GM10266 (cell line): ENCODE measurements around the gene KCNQ4.

ENCODE experiments used
- DNase-seq: peaks from one replicate; pipeline ENCODE4 v3.0.0; 2012; ENCODE audit errors: extremely low spot score
- TF ChIP-seq, protein P1 (sequence below): IDR thresholded peaks from 2 replicates; pipeline ENCODE4 v1.5.1; 2012; ENCODE audit warnings: mild to moderate bottlenecking, low read depth; ENCODE audit not compliant: control insufficient read depth, insufficient read depth; ENCODE audit errors: missing control alignments

Gene KCNQ4

DNA sequence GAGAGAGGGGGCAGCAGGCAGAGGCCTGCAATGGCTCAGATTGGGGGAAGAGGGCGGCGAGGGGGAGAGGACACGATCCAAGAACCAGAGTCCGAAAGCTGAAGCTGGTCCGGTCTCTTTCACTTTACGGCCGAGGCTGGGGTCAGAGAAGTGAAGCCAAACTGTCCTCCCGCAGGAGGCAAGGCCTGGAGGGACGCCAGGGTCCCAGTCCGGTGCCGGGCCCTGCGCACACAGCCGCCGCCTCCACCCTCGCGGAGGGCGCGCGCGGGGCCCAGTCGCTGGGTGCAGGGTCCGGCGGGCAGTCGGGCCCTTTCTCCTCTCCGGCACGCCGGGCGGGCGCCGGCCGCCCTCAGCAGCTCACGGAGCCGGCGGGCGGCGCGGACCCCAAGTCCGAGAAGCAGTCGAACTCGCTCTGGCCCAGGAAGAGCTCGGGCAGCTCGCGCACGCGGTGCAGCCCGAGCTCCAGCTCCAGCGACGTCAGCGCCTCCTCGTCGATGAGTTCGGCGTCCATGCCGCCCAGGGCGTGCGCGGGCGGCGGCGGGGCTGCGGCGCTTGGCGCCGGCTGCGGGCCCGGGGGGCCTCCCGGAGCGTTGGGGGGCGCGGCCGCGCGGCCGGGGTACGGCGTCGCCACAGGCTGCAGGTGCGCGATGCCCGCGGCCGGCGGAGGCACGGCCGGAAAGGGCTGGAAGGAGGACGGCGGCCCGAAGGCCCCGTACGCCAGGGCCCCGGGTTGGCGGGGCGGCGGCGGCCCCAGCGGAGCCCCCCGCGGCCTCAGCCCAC is 77.8 kb downstream of the KCNQ4 start:
- no peak for DNase-seq
- TF ChIP-seq, protein P1, sequence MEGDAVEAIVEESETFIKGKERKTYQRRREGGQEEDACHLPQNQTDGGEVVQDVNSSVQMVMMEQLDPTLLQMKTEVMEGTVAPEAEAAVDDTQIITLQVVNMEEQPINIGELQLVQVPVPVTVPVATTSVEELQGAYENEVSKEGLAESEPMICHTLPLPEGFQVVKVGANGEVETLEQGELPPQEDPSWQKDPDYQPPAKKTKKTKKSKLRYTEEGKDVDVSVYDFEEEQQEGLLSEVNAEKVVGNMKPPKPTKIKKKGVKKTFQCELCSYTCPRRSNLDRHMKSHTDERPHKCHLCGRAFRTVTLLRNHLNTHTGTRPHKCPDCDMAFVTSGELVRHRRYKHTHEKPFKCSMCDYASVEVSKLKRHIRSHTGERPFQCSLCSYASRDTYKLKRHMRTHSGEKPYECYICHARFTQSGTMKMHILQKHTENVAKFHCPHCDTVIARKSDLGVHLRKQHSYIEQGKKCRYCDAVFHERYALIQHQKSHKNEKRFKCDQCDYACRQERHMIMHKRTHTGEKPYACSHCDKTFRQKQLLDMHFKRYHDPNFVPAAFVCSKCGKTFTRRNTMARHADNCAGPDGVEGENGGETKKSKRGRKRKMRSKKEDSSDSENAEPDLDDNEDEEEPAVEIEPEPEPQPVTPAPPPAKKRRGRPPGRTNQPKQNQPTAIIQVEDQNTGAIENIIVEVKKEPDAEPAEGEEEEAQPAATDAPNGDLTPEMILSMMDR: no peak

DNA sequence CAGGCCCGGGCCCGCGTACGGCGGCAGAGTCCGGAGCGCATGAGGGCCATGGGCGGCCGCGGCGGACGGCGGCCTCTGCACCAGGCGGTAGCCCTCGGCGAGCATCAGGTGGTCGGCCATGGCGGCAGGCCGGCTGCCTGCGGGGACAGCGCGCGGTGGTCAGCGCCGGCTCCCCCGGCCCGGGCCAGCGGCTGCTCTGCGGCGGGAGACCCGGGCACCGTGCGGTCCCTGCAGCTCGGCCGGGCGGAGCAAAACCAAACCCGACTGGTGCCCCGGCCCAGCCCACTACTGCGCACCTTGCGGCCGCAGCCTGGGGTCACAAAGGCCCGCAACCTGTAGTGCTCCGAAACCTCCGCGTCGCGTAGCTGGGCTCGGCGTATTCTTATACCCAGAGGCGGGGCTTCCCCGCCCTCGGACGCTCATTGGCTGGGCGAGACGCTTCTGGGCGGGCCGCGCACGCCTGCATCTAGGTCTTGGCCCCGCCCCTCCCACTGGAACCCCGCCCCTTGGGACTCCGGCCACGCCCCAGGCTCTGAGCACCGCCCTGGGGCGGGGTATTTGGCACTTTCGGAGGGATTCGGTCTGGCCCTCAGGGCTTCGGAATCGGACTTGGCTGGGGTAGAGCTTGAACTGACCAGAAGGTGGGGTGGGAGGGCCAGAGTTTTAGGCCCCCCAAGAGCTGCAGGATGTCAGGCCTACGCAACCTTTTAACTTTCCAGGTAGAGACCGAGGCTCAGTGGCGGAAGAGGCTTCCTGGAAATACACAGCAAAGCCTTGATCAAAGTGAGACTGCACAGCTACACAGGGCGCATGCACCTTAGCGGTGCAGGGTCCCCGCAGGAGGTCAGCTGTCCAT is 78.6 kb downstream of the KCNQ4 start, which contains the start of gene CITED4:
Gene CITED4, minus strand, starts transcription at position 356 of the 856 bp plus-strand sequence. Its CDS starts 236 bp downstream, at position 120.
- DNase-seq: peak; percentile 99
- TF ChIP-seq, protein P1: peak; percentile 3

DNA sequence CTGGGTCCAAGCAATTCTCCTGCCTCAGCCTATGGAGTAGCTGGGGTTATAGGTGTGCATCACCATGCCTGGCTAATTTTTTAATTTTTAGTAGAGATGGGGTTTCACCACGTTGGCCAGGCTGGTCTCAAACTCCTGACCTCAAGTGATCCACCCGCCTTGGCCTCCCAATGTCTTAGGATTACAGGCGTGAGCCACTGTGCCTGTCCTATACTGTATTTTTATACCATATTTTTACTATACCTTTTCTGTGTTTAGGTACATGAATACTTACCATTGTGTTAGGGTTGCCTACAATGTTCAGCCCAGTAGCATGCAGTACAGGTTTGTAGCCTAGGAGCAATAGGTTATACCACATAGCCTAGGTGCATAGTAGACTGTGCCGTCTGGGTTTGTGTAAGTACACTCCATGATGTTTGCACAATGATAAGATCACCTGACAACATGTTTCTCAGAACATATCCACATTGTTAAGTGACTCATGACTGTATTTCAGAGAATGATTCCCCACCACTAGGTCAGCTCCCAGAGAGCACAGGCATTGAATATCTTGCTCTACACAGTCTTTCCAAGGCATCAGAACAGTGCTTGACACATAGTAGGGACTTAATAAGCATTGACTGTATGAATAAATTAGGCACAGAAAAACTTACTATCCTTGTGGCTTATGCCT is 84.6 kb downstream of the KCNQ4 start:
- TF ChIP-seq, protein P1: no peak
- DNase-seq: no peak

DNA sequence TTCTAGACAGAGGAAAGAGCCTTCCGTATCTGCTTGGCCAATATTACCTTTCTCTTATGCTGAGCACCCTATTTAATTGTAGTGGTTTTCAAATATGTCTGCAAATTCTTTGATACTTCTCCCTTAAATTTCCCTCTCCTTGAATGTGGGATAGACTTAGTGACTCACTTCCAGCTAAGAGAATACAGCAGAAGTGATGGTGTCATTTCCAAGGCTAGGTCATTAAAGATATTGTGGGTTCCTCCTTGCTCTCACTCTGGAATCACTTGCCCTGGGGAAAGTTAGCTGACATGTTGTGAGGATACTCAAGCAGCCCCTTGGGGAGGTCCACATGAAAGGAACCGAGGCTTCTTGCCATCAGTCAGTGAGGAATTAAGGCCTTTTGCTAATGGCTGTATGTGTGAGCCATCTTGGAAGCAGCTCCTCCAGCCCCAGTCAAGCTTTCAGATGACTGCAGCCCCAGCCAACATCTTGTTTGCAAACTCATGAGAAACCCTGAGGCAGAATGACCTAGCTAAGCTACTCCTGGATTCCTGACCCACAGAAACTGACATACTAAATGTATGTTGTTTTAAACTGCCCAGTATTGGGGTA is 86.6 kb downstream of the KCNQ4 start:
- DNase-seq: no peak
- TF ChIP-seq, protein P1: no peak

DNA sequence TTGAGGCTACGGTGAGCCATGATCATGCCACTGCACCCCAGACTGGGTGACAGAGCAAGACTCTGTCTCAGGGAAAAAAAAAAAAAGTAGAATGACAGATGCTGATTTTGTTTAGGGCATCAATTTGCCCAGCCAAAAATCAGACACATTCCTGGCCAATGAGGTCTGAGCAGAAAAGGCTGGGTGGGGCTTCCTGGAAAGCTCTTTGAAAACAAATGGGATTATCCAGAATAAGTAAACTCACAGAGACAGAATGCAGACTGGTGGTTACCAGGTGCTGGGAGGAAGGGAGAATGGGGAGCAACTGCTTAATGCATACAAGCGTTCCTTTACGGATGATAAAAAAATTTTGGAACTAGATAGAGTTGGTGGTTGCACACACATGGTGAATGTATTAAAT is 88.7 kb downstream of the KCNQ4 start:
- DNase-seq: no peak
- TF ChIP-seq, protein P1: no peak

DNA sequence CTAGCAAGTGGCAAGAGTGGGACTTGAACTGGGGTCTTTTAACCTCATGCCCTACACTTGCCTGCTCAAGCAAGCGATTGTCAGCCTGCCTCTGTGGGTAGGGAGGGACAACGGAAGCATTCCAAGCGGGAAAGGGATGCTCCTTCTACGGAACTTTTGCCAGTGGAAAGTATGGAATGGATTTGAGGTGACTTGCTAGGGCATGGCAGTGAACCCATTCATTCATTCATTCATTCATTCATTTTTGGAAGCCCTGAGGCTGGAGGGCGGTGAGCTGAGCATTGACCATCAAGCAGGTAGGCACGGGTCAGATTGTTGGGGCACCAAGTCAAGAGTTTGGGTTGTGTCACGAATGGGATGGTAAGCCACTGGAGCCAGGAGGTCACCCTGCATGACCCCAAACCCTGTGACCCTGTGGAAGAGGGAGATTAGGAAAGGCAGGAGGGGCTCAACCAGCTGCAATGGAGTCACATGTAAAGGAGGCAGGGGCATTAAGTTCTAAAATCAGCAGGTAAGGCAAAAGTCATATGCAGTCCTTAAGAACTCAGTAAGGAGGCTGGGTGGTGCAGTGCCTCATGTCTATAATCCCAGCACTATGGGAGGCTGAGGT is 90.4 kb downstream of the KCNQ4 start:
- no peak for DNase-seq
- TF ChIP-seq, protein P1: no peak
